ENCODE data around the gene ZNF418.

Gene ZNF418

DNA sequence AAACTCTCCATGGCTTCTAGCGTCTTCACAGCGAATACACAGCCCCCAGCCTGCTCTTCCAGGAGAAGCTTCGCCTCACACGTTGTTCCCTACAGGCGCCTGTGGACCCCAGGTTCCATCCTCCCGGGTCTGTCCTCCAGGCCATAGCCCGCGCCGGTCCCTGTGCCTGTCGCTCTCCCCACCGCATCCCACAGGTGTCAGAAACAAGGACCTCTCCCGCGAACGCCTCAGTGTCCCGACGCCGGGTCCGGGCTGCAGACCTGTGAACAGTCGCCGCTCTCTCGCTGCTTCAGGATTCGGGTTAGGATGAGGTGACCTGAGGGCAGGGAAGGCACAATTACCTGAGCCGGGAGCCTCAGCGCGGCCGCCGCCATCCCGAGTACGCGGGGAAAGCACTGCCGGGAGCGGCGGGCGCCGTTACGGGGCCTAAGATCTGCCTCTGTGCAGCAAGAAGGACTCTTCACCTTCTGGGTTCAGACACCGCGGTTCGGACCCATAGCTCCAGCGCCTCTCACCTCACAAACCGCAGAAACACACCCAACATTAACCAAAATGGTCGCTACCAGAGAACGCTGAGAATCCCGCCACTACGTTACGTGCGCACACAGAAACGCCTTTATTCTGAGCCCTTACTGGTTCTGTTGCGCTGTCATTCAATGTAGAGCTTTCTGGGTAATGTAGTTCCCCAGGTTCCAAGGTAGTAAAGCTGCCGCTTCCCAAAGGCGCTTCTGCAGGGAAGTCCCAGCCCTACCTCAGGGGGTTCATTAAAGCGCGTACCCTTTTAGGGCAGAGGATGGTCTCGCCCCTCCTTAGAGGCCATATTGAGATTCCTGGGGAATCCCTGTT, at the start of gene ZNF418:
Gene ZNF418 (minus strand): TSS at position 583 of the 846 bp plus-strand sequence. CDS start 1,580 bp downstream, outside the sequence.
- TF ChIP-seq, protein P1, sequence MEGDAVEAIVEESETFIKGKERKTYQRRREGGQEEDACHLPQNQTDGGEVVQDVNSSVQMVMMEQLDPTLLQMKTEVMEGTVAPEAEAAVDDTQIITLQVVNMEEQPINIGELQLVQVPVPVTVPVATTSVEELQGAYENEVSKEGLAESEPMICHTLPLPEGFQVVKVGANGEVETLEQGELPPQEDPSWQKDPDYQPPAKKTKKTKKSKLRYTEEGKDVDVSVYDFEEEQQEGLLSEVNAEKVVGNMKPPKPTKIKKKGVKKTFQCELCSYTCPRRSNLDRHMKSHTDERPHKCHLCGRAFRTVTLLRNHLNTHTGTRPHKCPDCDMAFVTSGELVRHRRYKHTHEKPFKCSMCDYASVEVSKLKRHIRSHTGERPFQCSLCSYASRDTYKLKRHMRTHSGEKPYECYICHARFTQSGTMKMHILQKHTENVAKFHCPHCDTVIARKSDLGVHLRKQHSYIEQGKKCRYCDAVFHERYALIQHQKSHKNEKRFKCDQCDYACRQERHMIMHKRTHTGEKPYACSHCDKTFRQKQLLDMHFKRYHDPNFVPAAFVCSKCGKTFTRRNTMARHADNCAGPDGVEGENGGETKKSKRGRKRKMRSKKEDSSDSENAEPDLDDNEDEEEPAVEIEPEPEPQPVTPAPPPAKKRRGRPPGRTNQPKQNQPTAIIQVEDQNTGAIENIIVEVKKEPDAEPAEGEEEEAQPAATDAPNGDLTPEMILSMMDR (IDR thresholded peaks at IDR 0.05), result no peak

DNA sequence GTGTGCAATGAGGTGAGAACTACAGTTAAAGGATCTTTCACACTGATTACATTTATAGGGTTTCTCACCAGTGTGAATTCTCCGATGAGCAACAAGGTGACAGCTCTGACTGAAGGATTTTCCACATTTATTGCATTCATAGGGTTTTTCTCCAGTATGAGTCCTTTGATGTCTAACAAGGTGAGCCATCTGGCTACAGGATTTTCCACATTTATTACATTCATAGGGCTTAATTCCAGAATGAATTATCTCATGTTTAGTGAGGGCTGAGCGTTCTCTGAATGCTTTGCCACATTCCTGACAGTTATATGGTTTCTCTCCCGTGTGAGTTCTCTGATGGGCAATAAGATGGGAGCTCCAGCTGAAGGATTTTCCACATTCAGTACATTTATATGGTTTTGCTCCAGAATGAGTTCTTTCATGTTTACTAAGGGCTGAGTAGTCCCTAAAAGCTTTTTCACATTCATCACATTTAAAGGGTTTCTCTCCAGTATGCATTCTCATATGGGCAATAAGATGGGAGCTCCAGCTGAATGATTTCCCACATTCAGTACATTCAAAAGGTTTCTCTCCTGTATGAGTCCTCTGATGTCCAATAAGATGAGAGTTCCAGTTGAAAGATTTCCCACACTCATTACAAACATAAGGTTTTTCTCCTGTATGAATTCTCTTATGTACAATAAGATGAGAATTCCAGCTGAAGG, 43.5 kb upstream of the ZNF418 start:
- TF ChIP-seq, protein P1 (IDR thresholded peaks at IDR 0.05), result no peak

DNA sequence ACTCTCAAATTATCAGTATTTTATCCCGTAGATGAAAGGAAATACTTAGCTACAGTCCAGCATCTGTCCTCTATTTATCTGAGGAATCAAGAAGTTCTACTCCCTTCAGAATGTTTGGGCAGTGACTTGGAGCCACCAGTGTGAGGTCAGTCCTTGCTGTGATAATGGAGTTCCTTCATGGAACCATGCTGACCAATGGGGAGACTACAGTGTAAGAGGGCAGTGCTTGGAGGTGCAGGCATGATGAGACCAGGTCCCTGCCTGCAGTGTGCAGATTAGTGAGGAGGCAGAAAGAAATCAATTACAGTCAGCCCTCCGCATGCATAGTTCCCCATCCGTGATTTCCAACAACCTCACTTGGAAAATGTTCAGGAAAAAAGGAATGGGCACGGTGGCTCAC, 39.2 kb upstream of the ZNF418 start, which contains the start of gene C19orf18:
Gene C19orf18 (minus strand): TSS at position 101 of the 400 bp plus-strand sequence. CDS start 102 bp downstream, outside the sequence.
- TF ChIP-seq, protein P1 (IDR thresholded peaks at IDR 0.05), result no peak

DNA sequence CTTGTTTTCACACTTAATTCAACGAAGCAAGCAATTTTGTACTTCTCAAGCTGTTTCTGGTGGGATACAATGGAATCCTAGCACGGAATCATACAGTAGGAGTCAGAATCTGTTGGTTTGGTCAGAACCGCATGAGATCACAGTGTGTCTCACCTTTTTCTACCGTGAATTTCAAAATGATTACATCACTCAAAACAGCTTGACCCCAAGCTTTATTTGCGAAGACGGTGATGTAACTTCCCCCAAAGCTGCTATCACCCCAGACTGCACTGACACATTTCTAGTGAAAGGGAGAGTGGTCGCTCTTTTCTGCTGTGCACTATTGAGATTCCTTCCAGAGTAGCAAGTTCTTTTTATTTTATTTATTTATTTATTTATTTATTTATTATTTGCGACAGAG, 29.6 kb upstream of the ZNF418 start:
- TF ChIP-seq, protein P1 (IDR thresholded peaks at IDR 0.05), result no peak

DNA sequence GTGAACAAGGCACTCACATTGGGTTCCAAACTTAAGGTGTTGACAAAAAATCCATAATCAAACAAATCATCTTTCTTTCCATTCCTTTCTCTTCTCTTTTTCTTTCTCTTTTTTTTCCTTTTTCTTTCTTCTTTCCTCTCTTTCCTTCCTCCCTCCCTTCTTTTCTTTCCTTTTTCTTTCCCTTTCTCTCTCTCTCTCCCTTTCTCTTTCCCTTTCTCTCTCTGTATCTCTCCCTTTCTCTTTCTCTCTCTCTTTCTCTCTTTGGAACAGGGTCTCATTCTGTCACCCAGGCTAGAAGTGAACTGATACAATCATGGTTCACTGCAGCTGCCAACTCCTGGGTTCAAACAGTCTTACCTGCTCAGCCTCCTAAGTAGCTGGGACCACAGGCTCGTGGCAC, 26.6 kb upstream of the ZNF418 start:
- TF ChIP-seq, protein P1 (IDR thresholded peaks at IDR 0.05), result no peak

DNA sequence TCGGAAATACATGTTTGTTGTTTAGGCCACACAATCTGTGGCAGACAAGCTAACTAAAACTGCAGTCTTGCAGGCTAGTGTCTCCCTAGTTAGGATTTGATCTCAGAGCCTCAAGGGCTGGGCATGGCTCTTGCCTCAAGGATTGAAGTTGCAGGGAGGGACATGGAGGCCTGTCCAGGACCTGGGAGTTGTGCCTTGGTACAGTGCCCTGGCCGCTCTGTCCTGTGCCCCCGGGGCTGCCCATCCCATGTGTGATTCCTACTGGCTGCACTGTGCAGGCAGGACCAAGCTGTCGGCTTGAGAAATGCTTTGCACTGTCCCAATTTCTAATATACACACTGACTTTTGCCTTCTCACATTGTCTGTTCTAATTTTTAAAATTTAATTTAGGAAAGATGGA, 19.8 kb upstream of the ZNF418 start:
- TF ChIP-seq, protein P1 (IDR thresholded peaks at IDR 0.05), result no peak

DNA sequence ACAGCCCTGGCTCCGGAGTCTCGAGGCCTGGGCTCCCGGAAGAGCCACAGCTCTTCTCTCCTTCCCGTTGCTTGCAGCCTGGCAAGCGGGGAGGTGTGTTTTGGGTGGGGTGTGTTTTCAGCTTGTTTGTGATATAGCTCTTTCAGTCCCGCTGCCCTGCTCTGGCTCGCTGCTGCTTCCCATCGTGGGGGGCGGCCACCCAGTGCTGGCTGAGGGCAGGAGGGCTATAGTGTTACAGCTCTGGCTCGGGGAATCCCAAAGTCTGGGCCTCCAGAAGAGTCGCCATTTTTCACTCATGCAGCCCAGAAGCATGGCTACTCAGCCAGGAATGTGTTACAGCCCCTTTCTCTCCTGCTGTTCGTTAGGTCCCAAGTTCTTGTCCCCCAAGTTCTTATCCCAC, 14.5 kb upstream of the ZNF418 start:
- TF ChIP-seq, protein P1 (IDR thresholded peaks at IDR 0.05), result no peak

All from LNCAP (cell line).